OCI-LY3 (cell line): ENCODE data around the gene JAZF1.

ENCODE experiments used
- H2AFZ ChIP-seq: fragments of 200-600, 300-600 bp; shearing (Covaris generic); 2 replicates; pipeline ENCODE4 v1.6.0; 2014; ENCODE audit warnings: antibody characterized with exemption, low read depth, low read length
- H3K27ac ChIP-seq: fragments of 200-600, 300-600 bp; sonication (generic); 2 replicates; pipeline ENCODE4 v1.5.1; 2014; ENCODE audit warnings: mild to moderate bottlenecking, low read length, moderate library complexity, mixed read lengths
- H3K27me3 ChIP-seq: fragments of 200-600, 300-600 bp; sonication (generic); 2 replicates; pipeline ENCODE4 v1.6.1; 2014; ENCODE audit warnings: low read depth, low read length, mixed read lengths
- H3K36me3 ChIP-seq: fragments of 200-600, 300-600 bp; sonication (generic); replicated peaks from 2 replicates; pipeline ENCODE3; 2014; ENCODE audit warnings: low read depth, low read length, mixed read lengths
- H3K4me1 ChIP-seq: fragments of 300-600, 200-600 bp; sonication (generic); 2 replicates; pipeline ENCODE4 v1.6.1; 2014; ENCODE audit warnings: low read length, mixed read lengths
- H3K4me2 ChIP-seq: fragments of 200-600, 300-600 bp; sonication (generic); 2 replicates; pipeline ENCODE4 v1.6.1; 2014; ENCODE audit warnings: low read length, mixed read lengths
- H3K4me3 ChIP-seq: fragments of 300-600, 200-600 bp; sonication (generic); 2 replicates; pipeline ENCODE4 v1.5.1; 2014; ENCODE audit warnings: antibody characterized with exemption, mild to moderate bottlenecking, low read length, moderate library complexity
- H3K79me2 ChIP-seq: fragments of 300-600, 200-600 bp; shearing (Covaris generic); 2 replicates; pipeline ENCODE4 v1.6.1; 2014; ENCODE audit warnings: mild to moderate bottlenecking, low read length, mixed read lengths
- H3K9ac ChIP-seq: fragments of 300-600, 200-600 bp; shearing (Covaris generic); 2 replicates; pipeline ENCODE4 v1.6.0; 2014; ENCODE audit warnings: mild to moderate bottlenecking, low read length, moderate library complexity
- H3K9me3 ChIP-seq: fragments of 200-600, 300-600 bp; shearing (Covaris generic); 2 replicates; pipeline ENCODE4 v1.6.1; 2014; ENCODE audit warnings: low read length, mixed read lengths; ENCODE audit not compliant: insufficient read depth
- H4K20me1 ChIP-seq: fragments of 200-600, 300-600 bp; sonication (generic); 2 replicates; pipeline ENCODE4 v1.6.1; 2016; ENCODE audit warnings: low read length, mixed read lengths; ENCODE audit not compliant: insufficient read depth
- CTCF ChIP-seq: fragments of 200-600, 300-600 bp; sonication (generic); IDR thresholded peaks from 2 replicates; pipeline ENCODE4 v1.5.1; 2014; ENCODE audit warnings: antibody characterized with exemption, low read length, low read depth
- EZH2phosphoT487 ChIP-seq: fragments of 200-600 bp; shearing (Covaris generic); IDR thresholded peaks from 2 replicates; pipeline ENCODE4 v1.6.1; 2018; ENCODE audit warnings: antibody characterized with exemption, mixed run types, low read depth

Gene JAZF1

GRCh38 chr7:28145931-28146330 lies 34.7 kb downstream of the JAZF1 start:
- H3K4me1 ChIP-seq = peaks cover 24% of the 10 kb centered on the region
- H3K9ac ChIP-seq = no peak overlapping the region
- no peak overlapping the region for H2AFZ ChIP-seq
- H3K79me2 ChIP-seq = no peaks in the 10 kb centered on the region; the same call in 1 of the 2 replicates
- H3K9me3 ChIP-seq = no peaks in the 10 kb centered on the region
- TF ChIP-seq EZH2phosphoT487 (no peak), CTCF (no peak)
- H3K4me3 ChIP-seq = no peak overlapping the region
- peaks cover 3% of the 10 kb centered on the region for H3K36me3 ChIP-seq
- no peaks in the 10 kb centered on the region for H3K27me3 ChIP-seq
- 0 out of 2 replicates have a peak, but pooled peaks cover 5% of the 10 kb centered on the region for H4K20me1 ChIP-seq
- H3K4me2 ChIP-seq = no peak overlapping the region
- H3K27ac ChIP-seq = no peak overlapping the region

GRCh38 chr7:28145090-28145626 lies 35.4 kb downstream of the JAZF1 start:
- H3K4me3 ChIP-seq = no peak overlapping the region
- H3K79me2 ChIP-seq = no peaks in the 10 kb centered on the region; the same call in 1 of the 2 replicates
- no peak overlapping the region for H3K27ac ChIP-seq
- H3K9ac ChIP-seq = no peak overlapping the region
- no peak overlapping the region for H2AFZ ChIP-seq
- peaks cover 17% of the 10 kb centered on the region for H3K4me1 ChIP-seq
- H4K20me1 ChIP-seq = 0 out of 2 replicates have a peak, but pooled peaks cover 5% of the 10 kb centered on the region
- H3K4me2 ChIP-seq = no peak overlapping the region
- TF ChIP-seq EZH2phosphoT487 (no peak), CTCF (no peak)
- H3K36me3 ChIP-seq = peaks cover 3% of the 10 kb centered on the region
- H3K27me3 ChIP-seq = no peaks in the 10 kb centered on the region
- H3K9me3 ChIP-seq = no peaks in the 10 kb centered on the region

GRCh38 chr7:28144266-28144665 lies 36.3 kb downstream of the JAZF1 start:
- H3K27me3 ChIP-seq = no peaks in the 10 kb centered on the region
- H3K4me2 ChIP-seq = no peak overlapping the region
- H3K4me3 ChIP-seq = no peak overlapping the region
- H3K9me3 ChIP-seq = no peaks in the 10 kb centered on the region
- no peak overlapping the region for H2AFZ ChIP-seq
- H3K36me3 ChIP-seq = peaks cover 3% of the 10 kb centered on the region
- TF ChIP-seq EZH2phosphoT487 (no peak), CTCF (no peak)
- H3K9ac ChIP-seq = no peak overlapping the region
- no peak overlapping the region for H3K27ac ChIP-seq
- H4K20me1 ChIP-seq = 0 out of 2 replicates have a peak, but pooled peaks cover 5% of the 10 kb centered on the region
- no peaks in the 10 kb centered on the region for H3K79me2 ChIP-seq
- peaks cover 8% of the 10 kb centered on the region for H3K4me1 ChIP-seq

- Histone ChIP-seq H3K4me2 (no peak overlapping the region), H4K20me1 (0 out of 2 replicates have a peak, but pooled peaks cover 5% of the 10 kb centered on the region), H3K79me2 (no peaks in the 10 kb centered on the region), H3K27me3 (no peaks in the 10 kb centered on the region), H3K9me3 (no peaks in the 10 kb centered on the region), H2AFZ (no peak overlapping the region), H3K36me3 (peaks cover 3% of the 10 kb centered on the region), H3K4me3 (no peak overlapping the region), H3K4me1 (peaks cover 6% of the 10 kb centered on the region), H3K27ac (no peak overlapping the region), H3K9ac (no peak overlapping the region)
- TF ChIP-seq CTCF (peak; percentile 37), EZH2phosphoT487 (no peak)
Observed at GRCh38 chr7:28142650-28143049, 37.9 kb downstream of the JAZF1 start.
